H1 (cell line): Measurements from ENCODE around the gene LHFPL6. TPM values are rescaled to one million over a fixed set of nuclear protein-coding genes. Genes with fewer than 3 reads are reported as not detected.
A peak's percentile ranks its signal among the peaks of the same experiment; 100 is the strongest.

ENCODE experiments used
- GABPA ChIP-seq: IDR thresholded peaks from 2 replicates; pipeline ENCODE4 v1.6.1; 2011; ENCODE audit warnings: mild to moderate bottlenecking, low read length, moderate library complexity, borderline replicate concordance; ENCODE audit not compliant: insufficient read depth
- SIX5 ChIP-seq: IDR thresholded peaks from 2 replicates; pipeline ENCODE4 v1.6.1; 2011; ENCODE audit warnings: mild to moderate bottlenecking, low read depth, low read length
- SP4 ChIP-seq: IDR thresholded peaks from 2 replicates; pipeline ENCODE4 v1.6.1; 2012; ENCODE audit warnings: low read length, inconsistent platforms
- polyA plus RNA-seq, 7 experiments: library from polyadenylated mRNA; depleted of rRNA in 3 of 7; stranded (reverse) in 5 of 7; unstranded in 2 of 7; fragments of >200 nt in 5 of 7; fragments of 200-250 nt in 2 of 7; gene quantifications; 1 replicate in 5 of 7; 2 replicates in 1 of 7; 4 replicates in 1 of 7; pipeline versions ENCODE4 v1.2.1 to v1.2.3, GENCODE V29; 2011 to 2013; ENCODE audit warnings: missing spikeins in 2 of 7, mixed read lengths in 2 of 7
- total RNA-seq: library from RNA; stranded (reverse); fragmentation: NEBNext Ultra II Directional; extraction: Animal tissue kit (Norgen Biotek cat#: 25700); gene quantifications from 2 replicates; pipeline ENCODE4 v1.2.1, GENCODE V29; 2021
- TF ChIP-seq, protein P1 (sequence below): fragments of 300-600 bp; sonication (generic); IDR thresholded peaks from 2 replicates; pipeline ENCODE4 v1.7.1; 2012; ENCODE audit warnings: low read length, moderate library complexity, mild to moderate bottlenecking, inconsistent platforms; ENCODE audit not compliant: insufficient replicate concordance

LHFPL6 gene
- total and polyA plus RNA-seq, 2 of the 8 experiments (the other 6 are each of a cell fraction or from before 2014, with no cell fraction given): 7.6 to 17.0 TPM

DNA sequence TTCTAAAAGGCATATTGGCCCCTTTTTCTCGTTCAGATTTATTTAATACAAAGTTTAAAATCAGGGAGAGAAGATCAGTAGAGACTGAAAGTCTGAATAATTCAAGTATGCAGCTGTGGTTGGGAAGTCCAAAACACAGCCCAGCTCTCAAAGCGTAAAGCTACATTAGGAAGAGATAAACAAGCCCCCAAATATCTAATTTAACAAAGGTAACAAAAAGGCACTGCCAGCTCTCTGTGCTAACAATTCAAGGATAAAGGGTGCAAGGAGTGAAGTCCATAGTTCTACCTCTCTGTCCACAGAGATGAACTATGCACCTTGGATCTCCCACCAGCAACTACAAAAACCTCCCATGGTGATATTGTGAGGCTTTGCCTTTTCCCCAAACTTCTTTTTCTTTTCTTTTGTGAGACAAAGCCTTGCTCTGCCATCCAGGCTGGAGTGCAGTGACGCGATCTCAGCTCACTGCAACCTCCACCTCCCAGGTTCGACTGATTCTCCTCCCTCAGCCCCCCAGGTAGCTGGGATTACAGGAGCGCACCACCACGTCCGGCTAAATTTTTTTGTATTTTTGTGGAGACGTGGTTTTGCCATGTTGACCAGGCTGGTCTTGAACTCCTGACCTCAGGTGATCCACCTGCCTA is 104.4 kb downstream of the LHFPL6 start (continued):
- TF ChIP-seq, protein P1, sequence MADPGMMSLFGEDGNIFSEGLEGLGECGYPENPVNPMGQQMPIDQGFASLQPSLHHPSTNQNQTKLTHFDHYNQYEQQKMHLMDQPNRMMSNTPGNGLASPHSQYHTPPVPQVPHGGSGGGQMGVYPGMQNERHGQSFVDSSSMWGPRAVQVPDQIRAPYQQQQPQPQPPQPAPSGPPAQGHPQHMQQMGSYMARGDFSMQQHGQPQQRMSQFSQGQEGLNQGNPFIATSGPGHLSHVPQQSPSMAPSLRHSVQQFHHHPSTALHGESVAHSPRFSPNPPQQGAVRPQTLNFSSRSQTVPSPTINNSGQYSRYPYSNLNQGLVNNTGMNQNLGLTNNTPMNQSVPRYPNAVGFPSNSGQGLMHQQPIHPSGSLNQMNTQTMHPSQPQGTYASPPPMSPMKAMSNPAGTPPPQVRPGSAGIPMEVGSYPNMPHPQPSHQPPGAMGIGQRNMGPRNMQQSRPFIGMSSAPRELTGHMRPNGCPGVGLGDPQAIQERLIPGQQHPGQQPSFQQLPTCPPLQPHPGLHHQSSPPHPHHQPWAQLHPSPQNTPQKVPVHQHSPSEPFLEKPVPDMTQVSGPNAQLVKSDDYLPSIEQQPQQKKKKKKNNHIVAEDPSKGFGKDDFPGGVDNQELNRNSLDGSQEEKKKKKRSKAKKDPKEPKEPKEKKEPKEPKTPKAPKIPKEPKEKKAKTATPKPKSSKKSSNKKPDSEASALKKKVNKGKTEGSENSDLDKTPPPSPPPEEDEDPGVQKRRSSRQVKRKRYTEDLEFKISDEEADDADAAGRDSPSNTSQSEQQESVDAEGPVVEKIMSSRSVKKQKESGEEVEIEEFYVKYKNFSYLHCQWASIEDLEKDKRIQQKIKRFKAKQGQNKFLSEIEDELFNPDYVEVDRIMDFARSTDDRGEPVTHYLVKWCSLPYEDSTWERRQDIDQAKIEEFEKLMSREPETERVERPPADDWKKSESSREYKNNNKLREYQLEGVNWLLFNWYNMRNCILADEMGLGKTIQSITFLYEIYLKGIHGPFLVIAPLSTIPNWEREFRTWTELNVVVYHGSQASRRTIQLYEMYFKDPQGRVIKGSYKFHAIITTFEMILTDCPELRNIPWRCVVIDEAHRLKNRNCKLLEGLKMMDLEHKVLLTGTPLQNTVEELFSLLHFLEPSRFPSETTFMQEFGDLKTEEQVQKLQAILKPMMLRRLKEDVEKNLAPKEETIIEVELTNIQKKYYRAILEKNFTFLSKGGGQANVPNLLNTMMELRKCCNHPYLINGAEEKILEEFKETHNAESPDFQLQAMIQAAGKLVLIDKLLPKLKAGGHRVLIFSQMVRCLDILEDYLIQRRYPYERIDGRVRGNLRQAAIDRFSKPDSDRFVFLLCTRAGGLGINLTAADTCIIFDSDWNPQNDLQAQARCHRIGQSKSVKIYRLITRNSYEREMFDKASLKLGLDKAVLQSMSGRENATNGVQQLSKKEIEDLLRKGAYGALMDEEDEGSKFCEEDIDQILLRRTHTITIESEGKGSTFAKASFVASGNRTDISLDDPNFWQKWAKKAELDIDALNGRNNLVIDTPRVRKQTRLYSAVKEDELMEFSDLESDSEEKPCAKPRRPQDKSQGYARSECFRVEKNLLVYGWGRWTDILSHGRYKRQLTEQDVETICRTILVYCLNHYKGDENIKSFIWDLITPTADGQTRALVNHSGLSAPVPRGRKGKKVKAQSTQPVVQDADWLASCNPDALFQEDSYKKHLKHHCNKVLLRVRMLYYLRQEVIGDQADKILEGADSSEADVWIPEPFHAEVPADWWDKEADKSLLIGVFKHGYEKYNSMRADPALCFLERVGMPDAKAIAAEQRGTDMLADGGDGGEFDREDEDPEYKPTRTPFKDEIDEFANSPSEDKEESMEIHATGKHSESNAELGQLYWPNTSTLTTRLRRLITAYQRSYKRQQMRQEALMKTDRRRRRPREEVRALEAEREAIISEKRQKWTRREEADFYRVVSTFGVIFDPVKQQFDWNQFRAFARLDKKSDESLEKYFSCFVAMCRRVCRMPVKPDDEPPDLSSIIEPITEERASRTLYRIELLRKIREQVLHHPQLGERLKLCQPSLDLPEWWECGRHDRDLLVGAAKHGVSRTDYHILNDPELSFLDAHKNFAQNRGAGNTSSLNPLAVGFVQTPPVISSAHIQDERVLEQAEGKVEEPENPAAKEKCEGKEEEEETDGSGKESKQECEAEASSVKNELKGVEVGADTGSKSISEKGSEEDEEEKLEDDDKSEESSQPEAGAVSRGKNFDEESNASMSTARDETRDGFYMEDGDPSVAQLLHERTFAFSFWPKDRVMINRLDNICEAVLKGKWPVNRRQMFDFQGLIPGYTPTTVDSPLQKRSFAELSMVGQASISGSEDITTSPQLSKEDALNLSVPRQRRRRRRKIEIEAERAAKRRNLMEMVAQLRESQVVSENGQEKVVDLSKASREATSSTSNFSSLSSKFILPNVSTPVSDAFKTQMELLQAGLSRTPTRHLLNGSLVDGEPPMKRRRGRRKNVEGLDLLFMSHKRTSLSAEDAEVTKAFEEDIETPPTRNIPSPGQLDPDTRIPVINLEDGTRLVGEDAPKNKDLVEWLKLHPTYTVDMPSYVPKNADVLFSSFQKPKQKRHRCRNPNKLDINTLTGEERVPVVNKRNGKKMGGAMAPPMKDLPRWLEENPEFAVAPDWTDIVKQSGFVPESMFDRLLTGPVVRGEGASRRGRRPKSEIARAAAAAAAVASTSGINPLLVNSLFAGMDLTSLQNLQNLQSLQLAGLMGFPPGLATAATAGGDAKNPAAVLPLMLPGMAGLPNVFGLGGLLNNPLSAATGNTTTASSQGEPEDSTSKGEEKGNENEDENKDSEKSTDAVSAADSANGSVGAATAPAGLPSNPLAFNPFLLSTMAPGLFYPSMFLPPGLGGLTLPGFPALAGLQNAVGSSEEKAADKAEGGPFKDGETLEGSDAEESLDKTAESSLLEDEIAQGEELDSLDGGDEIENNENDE: peak; percentile 94
- TF ChIP-seq SIX5 (no peak), SP4 (no peak), GABPA (no peak)
